Measurements from ENCODE around the gene ST6GALNAC4.

- TF ChIP-seq CTCF (IDR thresholded peaks at IDR 0.05) (no peak), POLR2AphosphoS5 (IDR thresholded peaks at IDR 0.05; ENCODE audit: low read depth, low read length) (no peak), SIN3A (IDR thresholded peaks at IDR 0.05; ENCODE audit: borderline replicate concordance, insufficient read depth, low read depth, low read length) (no peak), REST (IDR thresholded peaks at IDR 0.05; ENCODE audit: insufficient read depth in 1 of 2, low read depth in 2 of 2, low read length in 1 of 2) (no peak)
Observed at GRCh38 chr9:127873886-127874285, 43.0 kb downstream of the ST6GALNAC4 start.

Measured in Panc1 (cell line).